HepG2 (cell line): ENCODE data around the gene CREBRF.
"Not testable (repeated sequence)": the region's sequence is repeated elsewhere in the genome, so short reads cannot be mapped to it uniquely, and the experiment has no call there.

Experiments
- CEBPB ChIP-seq: IDR thresholded peaks from 2 replicates; pipeline ENCODE4 v1.6.1; 2011; ENCODE audit warnings: low read depth, low read length, improper control_type of control experiment, borderline replicate concordance
- POLR2A ChIP-seq, 2 experiments: IDR thresholded peaks; 2 replicates each; pipeline ENCODE4 v1.6.1; 2011; ENCODE audit warnings: low read depth in 2 of 2, low read length in 2 of 2, mild to moderate bottlenecking in 1 of 2, moderate library complexity in 1 of 2; ENCODE audit not compliant: insufficient read depth in 1 of 2
- ZNF780A ChIP-seq: sonication (generic); formaldehyde crosslinking; IDR thresholded peaks from 2 replicates; pipeline ENCODE4 v1.8.0; 2022; ENCODE audit warnings: mild to moderate bottlenecking, missing genetic modification reagents, moderate library complexity
- TF ChIP-seq, protein P1 (sequence below): IDR thresholded peaks from 2 replicates; pipeline ENCODE4 v1.6.1; 2016; ENCODE audit warnings: low read depth, control low read depth
- TF ChIP-seq, protein P2 (sequence below): sonication (generic); formaldehyde crosslinking; conservative IDR thresholded peaks from 2 replicates; pipeline ENCODE4 v1.4.0; 2020; ENCODE audit warnings: missing genetic modification reagents
- TF ChIP-seq, protein P3 (sequence below): sonication (generic); formaldehyde crosslinking; IDR thresholded peaks from 2 replicates; pipeline ENCODE4 v1.5.1; 2020; ENCODE audit warnings: missing genetic modification reagents, mild to moderate bottlenecking, borderline replicate concordance
- TF ChIP-seq, protein P4 (sequence below), 2 experiments: sonication (generic) in 1 of 2; formaldehyde crosslinking in 1 of 2; IDR thresholded peaks; 2 replicates each; pipeline versions ENCODE4 v1.5.1 to v1.6.1; 2011 to 2020; ENCODE audit warnings: borderline replicate concordance in 1 of 2, low read depth in 1 of 2, low read length in 1 of 2, mild to moderate bottlenecking in 1 of 2, missing genetic modification reagents in 1 of 2, moderate library complexity in 1 of 2
- TF ChIP-seq, protein P5 (sequence below): sonication (generic); formaldehyde crosslinking; IDR thresholded peaks from 2 replicates; pipeline ENCODE4 v1.5.0; 2020; ENCODE audit warnings: mild to moderate bottlenecking, missing genetic modification reagents, moderate library complexity

DNA sequence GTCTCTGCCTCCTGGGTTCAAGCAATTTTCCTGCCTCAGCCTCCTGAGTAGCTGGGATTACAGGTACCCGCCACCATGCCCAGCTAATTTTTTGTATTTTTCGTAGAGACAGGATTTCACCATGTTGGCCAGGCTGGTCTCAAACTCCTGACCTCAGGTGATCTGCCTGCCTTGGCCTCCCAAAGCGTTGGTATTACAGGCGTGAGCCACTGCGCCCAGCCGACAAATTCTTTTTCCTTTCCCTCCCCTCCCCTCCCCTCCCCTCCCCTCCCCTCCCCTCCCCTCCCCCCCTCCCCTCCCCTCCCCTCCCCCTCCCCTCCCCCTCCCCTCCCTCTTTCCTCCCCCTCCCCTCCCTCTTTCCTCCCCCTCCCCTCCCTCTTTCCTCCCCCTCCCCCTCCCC, 76.0 kb downstream of the CREBRF start:
- TF ChIP-seq, protein P1, sequence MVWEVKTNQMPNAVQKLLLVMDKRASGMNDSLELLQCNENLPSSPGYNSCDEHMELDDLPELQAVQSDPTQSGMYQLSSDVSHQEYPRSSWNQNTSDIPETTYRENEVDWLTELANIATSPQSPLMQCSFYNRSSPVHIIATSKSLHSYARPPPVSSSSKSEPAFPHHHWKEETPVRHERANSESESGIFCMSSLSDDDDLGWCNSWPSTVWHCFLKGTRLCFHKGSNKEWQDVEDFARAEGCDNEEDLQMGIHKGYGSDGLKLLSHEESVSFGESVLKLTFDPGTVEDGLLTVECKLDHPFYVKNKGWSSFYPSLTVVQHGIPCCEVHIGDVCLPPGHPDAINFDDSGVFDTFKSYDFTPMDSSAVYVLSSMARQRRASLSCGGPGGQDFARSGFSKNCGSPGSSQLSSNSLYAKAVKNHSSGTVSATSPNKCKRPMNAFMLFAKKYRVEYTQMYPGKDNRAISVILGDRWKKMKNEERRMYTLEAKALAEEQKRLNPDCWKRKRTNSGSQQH (CRISPR knock-in tag) = not testable (repeated sequence)
- TF ChIP-seq, protein P2, sequence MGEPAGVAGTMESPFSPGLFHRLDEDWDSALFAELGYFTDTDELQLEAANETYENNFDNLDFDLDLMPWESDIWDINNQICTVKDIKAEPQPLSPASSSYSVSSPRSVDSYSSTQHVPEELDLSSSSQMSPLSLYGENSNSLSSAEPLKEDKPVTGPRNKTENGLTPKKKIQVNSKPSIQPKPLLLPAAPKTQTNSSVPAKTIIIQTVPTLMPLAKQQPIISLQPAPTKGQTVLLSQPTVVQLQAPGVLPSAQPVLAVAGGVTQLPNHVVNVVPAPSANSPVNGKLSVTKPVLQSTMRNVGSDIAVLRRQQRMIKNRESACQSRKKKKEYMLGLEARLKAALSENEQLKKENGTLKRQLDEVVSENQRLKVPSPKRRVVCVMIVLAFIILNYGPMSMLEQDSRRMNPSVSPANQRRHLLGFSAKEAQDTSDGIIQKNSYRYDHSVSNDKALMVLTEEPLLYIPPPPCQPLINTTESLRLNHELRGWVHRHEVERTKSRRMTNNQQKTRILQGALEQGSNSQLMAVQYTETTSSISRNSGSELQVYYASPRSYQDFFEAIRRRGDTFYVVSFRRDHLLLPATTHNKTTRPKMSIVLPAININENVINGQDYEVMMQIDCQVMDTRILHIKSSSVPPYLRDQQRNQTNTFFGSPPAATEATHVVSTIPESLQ (CRISPR knock-in tag) = not testable (repeated sequence)
- TF ChIP-seq POLR2A (IDR thresholded peaks at IDR 0.05; ENCODE audit: insufficient read depth in 1 of 2, low read depth in 2 of 2, low read length in 2 of 2); CEBPB; ZNF780A (CRISPR knock-in tag): not testable (repeated sequence)
- TF ChIP-seq, protein P3, sequence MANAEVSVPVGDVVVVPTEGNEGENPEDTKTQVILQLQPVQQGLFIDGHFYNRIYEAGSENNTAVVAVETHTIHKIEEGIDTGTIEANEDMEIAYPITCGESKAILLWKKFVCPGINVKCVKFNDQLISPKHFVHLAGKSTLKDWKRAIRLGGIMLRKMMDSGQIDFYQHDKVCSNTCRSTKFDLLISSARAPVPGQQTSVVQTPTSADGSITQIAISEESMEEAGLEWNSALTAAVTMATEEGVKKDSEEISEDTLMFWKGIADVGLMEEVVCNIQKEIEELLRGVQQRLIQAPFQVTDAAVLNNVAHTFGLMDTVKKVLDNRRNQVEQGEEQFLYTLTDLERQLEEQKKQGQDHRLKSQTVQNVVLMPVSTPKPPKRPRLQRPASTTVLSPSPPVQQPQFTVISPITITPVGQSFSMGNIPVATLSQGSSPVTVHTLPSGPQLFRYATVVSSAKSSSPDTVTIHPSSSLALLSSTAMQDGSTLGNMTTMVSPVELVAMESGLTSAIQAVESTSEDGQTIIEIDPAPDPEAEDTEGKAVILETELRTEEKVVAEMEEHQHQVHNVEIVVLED (CRISPR knock-in tag) = not testable (repeated sequence)
- TF ChIP-seq, protein P4, sequence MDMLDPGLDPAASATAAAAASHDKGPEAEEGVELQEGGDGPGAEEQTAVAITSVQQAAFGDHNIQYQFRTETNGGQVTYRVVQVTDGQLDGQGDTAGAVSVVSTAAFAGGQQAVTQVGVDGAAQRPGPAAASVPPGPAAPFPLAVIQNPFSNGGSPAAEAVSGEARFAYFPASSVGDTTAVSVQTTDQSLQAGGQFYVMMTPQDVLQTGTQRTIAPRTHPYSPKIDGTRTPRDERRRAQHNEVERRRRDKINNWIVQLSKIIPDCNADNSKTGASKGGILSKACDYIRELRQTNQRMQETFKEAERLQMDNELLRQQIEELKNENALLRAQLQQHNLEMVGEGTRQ (IDR thresholded peaks at IDR 0.05; ENCODE audit: low read depth, low read length) = not testable (repeated sequence)
- TF ChIP-seq, protein P4 (CRISPR knock-in tag; IDR thresholded peaks at IDR 0.05; ENCODE audit: borderline replicate concordance) = not testable (repeated sequence)
- TF ChIP-seq, protein P5, sequence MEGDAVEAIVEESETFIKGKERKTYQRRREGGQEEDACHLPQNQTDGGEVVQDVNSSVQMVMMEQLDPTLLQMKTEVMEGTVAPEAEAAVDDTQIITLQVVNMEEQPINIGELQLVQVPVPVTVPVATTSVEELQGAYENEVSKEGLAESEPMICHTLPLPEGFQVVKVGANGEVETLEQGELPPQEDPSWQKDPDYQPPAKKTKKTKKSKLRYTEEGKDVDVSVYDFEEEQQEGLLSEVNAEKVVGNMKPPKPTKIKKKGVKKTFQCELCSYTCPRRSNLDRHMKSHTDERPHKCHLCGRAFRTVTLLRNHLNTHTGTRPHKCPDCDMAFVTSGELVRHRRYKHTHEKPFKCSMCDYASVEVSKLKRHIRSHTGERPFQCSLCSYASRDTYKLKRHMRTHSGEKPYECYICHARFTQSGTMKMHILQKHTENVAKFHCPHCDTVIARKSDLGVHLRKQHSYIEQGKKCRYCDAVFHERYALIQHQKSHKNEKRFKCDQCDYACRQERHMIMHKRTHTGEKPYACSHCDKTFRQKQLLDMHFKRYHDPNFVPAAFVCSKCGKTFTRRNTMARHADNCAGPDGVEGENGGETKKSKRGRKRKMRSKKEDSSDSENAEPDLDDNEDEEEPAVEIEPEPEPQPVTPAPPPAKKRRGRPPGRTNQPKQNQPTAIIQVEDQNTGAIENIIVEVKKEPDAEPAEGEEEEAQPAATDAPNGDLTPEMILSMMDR (CRISPR knock-in tag) = not testable (repeated sequence)
